HG03432 (cell line): ENCODE results near the gene IDH3A.

Experiments
- ATAC-seq: cut with Tn5 transposase; IDR thresholded peaks from one replicate; pipeline ENCODE4 v1.9.1; 2021; ENCODE audit warnings: mild to moderate bottlenecking, moderate library complexity; ENCODE audit not compliant: unreplicated experiment

IDH3A gene

DNA sequence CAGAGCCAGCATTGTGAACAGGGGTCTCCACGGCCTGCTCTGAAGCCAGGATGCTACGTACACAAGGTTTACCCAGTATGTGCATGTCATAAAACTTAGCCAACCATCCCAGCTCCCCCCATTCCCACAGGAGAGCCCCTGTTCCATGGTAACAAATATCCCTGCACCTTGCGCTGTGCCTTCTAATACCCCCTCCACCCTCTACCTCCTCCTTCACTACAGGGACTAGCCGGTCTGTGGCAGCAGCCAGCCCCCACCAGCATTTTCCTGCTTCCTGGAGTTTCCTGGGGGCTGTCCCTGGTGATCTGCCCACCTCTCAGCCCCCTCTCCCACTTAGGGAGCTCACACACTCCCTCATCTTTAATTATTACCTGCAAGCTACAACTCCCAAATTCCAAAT is 64.8 kb downstream of the IDH3A start:
- ATAC-seq: no peak

- no peak for ATAC-seq
Measured at GRCh38 chr15:78216276-78217104, 67.3 kb downstream of the IDH3A start.

GRCh38 chr15:78220713-78221112 is 71.6 kb downstream of the IDH3A start:
- ATAC-seq: no peak
